RPMI8226 (cell line): ENCODE data around the gene HSPD1.
A peak's percentile ranks its signal among the peaks of the same experiment; 100 is the strongest.

ENCODE experiments used
- DNase-seq: peaks from one replicate; pipeline ENCODE4 v3.0.0-alpha.2; 2015

HSPD1 gene

DNA sequence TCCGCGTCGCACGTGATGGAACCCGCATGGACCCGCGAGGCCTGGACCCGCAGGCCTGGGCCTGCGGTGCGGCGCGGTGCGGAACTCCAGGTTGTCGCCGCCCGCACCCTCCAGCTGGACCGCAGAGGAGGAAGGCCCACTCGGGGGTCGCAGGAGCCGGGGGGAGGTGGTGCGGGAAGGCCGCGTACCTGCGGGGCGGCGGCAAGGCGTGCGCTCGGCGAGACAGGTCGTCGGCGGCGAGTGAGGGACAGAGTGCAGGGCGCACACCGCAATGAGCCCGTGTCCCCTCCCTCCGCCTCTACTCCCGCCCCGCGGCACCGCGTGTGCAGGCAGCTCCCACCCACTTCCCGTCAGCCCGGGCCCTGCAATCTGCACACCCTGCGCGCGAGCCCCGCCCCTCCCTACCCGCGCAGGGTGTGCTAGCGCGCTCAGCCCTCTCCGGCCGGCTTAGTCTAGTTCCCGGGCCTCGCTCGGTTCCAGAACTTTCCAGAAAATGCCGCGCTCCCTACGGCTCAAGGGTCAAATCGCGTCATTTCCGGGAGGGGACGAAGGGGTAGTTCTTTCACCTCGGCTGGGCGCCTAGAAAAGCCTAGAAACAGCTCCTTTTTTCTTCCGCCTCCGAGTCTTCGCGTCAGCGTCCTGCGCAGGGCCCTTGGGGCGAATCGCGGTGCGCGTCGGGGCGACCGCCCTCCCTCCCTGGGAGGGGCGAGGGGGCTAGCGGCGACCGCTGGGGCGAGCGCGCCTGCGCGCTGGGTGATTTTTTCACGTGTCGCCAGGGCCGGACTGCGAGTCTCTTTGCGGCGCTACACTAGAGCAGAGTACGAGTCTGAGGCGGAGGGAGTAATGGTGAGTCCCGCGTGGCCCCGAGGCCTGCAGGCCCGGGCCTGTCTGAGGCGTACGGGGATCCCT is at the start of gene HSPD1, which contains the start of gene HSPE1:
Gene HSPD1 (minus strand): TSS at position 247 of the 909 bp plus-strand sequence. CDS start 992 bp downstream, outside the sequence.
Gene HSPE1 (plus strand): TSS at position 786 of the 909 bp plus-strand sequence. CDS start 58 bp downstream, at position 844.
- DNase-seq, result peak; percentile 100

DNA sequence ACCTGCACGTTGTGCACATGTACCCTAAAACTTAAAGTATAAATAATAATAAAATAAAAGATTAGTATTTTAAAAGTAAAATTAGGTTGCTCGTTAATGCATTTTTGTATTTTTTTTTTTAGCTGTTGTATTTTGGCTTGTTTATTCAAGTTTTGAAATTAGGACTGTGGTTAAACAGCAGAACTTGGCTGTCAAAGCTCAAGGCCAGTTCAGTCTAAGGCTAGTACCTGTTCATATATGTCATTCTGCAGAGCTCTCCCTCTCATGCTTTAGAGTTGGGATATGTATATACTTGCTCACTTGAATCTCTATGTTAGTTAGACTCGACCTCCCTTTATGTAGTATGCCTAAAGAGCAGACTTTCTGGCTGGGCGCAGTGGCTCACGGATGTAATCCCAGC is 48.9 kb upstream of the HSPD1 start:
- DNase-seq, result no peak

DNA sequence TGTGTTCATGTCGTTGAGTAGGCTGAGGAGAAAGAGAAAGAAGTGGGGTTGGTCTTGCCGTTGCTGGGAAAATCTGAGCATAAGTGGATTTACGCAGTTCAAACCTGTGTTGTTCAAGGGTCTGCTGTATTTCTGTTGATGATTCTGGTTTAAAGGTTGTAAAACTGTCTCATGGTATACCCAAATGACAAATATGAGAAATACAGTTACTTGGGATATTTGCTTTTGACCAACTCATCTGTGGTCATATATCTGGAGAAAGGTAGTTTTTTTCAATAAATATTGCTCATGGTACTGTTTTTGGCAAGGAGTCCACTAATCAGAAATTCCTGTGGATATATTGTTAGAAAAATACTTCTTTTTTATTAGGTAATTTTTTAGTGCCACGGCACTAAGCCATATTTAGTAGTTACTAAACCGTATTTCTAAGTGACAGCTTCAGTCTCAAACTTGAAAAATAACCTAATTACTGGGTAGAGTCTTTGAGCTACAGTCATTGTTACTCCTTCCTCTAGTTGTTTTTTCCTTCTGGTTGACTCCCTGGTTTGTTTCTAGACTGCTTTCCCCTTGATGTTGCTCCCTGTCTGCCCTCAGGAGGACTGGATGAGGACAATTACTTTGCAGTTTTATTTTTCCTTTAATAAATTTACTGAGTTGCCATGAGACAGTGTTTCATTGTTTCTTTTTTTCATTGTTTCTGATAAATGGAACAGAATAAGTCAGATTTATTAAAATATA is 47.7 kb upstream of the HSPD1 start:
- DNase-seq, result no peak

DNA sequence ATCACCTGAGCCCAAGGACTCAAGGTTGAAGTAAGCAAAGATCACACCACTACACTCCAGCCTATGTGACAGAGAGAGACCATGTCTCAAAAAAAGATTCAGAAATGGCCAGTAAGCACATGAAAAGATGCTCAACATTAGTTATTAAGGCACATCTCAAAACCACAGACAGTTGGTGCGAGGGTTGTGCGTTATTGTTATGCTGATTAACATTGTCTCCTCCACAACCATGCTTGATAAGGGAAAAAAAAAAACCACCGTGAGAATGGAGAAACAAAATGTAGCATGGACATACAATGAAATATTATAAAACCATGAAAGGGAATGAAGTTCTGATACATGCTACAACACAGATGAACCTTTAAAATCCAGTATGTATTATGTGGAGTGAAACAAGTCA is 43.6 kb upstream of the HSPD1 start:
- no peak for DNase-seq

DNA sequence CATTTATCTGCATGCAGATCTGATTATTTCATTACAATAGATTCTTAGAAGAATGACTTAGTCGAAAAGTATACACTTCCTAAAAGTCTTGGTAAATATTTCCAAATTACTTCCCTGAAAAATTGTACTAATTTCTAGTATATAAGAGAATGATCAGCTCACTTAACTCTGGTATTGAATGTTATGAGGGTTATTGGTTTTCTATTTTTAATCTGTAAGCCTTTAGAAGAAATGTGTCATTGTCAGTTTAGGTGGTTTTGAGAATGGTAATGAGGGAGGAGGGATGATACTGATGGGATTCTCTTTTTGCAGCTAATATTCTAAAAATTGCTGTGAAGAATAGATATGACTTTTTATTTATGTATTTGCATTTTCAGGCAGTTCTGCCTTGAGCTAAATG is 40.1 kb upstream of the HSPD1 start:
- no peak for DNase-seq

DNA sequence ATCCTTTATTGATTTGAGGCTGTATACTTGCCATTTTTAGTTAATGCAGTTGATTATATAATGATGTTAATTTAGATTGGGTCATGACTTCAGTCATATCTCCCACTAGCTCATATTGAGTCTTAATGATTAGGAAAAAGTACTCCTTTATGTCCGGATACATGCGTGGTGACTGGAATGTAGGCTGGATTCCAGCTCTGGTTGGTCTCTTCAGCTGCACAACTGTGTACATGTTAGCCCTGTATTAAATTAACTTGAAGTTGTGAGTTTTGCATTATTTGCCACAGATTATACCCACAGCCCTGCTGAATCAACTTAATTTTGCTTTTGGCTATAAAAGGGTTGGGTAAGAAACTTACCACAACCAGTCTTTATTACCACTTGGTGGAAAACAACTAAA is 38.8 kb upstream of the HSPD1 start:
- no peak for DNase-seq

DNA sequence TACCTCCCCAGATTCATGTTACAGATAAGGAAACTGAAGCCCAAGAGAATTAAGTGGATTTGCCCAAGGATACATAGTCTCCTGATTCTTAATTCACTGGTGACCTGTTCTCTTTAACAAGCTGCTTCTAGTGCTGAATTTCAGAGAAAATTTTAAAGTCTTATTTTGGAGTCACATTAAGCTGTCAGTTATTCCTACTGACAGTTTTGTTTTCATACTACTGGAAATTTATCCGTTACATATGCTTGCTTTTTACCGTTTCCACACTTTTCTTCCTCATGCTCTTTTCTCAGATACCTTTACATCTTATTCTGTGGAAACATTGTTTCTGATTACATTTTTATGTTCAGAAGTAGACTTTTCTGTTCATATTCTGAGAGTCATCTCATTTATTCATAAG is 17.5 kb upstream of the HSPD1 start:
- DNase-seq, result no peak

DNA sequence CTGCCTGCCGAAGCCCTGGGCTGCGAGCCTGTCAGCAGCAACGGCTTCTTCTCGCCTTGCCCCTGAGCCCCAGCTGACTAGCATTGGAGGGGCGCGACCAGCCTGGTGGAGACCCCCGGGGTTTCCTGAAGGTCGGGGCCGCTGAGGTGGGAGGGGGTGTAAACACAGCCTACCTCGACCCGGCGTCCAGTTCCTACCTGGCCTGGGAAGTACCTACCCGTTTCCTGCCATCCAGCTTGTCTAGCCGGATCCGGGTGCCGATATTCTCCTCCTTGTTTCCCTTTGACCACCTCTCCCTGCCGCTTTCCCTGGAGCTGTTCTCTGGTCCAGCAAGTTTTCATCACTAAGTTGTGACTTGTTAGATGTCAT is 16.7 kb upstream of the HSPD1 start:
- DNase-seq, result no peak

DNA sequence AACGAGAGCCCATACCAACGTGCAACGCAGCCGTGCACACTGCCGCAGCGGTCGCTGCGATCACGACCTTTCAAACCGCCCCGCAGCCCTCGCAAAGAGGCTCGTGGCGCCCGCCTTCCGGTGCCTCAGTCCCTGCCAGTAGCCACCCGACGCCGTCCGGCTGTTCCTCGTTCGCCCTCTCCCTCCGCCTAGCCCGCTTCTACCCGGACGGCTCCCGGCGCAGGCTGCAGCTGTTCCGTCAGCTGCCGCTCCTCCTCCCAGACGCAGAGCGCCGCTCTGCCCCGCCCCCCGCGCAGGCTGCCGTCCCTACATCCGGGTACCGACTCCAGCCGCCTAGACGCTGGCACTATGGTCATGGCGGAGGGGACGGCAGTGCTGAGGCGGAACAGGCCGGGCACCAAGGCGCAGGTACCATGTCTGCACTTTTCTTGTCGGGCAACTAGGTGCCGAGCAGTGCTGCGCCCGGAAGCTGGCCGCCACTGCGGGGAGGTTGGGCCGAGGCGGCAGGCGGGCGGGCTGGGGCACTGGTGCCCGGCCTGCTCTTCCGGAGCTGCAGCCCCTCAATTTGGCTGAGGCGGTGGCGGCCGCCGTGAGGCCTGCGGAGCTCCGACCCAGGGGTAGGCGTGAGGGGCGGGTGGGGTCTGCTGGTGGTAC is 16.2 kb upstream of the HSPD1 start, which contains the start of gene MOB4:
Gene MOB4 (plus strand): TSS at position 328 of the 654 bp plus-strand sequence. CDS start 21 bp downstream, at position 349.
- peak; percentile 97 for DNase-seq

DNA sequence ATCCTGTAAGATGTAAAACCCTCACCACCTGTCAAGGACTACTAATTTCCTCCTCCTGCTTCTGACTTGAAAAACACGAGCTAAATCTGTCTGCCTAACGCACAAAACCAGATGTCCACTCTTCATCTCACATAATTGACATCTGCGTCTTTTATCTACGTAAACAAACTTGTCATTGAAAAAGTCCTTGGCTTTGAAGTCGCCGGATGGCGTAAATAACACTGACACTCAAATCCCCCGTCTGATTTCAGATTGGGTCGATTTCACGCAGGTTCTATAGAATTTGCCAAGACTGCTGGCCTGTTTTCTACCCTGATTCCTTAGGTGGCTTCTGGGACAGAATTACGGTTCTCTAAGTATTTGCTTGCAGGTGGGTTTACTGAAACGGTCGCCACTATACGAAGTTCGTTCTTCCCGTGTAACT is 15.7 kb upstream of the HSPD1 start:
- peak; percentile 43 for DNase-seq

DNA sequence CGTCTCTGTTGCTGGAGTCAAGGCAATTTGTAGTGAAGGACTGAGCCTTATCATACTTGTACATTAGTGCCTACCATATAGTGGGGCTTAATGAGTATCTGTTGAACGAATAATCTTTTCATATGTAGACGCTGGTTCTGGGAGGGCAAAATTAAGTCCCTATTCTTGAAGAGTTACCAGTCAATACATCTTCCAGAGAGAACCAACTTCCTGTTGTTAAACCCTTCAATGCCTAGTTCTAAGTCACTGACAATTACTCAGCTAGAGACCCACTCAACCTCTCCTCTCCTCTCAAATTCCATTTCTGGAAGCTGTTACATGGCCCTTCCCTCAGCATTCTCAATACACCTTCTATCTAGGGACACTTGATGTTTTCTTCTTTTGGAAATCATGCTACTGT is 15.1 kb upstream of the HSPD1 start:
- DNase-seq, result peak; percentile 15

DNA sequence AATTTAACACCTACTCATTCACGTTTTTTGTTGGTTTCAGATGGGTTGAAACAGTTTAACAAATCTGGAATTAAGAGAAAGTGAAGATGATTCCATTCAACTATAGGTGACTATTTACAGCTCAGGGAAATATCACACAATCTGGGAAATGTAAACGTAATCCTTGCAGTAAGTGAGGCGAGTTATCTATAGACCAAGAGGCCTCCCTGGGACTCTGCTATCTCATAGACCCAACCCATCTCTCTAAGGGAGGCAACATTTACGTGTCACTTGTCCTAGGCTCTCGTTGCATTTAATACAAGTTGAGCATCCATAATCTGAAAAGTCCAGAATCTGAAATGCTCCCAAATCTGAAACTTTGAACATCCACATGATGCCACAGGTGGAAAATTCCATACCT is 14.3 kb upstream of the HSPD1 start:
- no peak for DNase-seq

DNA sequence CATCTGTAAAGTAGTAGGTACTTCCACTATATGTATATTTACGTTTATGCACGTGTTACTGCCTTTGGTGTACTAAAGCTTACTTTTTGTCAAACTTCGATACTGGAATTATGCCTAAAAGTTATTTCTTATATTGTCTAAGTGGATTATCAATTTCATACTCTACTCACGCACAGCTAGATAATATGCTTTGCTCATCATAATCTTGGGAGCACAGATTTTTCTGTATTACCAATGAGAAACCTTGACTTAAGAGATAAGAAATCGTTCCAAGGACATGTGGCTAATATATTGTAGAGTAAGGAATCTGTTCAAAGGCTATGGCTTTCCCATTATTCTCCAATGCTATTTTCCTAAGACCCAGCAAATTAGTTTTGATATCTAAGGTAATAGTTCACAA is 7.0 kb upstream of the HSPD1 start:
- DNase-seq, result no peak

DNA sequence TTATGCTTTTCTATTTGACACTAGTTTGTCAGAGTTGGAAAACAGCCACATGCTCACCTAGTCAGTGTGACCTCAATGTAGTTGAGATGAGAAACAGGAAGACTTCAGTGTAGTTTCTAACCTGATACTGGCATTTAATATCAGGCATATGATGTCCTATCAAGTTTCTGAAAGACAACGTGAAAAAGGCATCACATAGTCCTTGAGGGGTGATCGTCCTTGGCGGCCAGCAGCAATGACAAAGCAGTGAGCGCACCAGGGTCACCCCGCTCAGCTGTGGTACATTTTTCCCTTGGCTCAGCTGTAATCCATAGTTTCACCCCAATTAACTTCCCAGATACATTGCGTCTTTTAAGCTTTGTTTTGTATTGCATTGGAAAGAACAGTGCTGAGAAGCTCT is 4.9 kb upstream of the HSPD1 start:
- DNase-seq, result no peak

DNA sequence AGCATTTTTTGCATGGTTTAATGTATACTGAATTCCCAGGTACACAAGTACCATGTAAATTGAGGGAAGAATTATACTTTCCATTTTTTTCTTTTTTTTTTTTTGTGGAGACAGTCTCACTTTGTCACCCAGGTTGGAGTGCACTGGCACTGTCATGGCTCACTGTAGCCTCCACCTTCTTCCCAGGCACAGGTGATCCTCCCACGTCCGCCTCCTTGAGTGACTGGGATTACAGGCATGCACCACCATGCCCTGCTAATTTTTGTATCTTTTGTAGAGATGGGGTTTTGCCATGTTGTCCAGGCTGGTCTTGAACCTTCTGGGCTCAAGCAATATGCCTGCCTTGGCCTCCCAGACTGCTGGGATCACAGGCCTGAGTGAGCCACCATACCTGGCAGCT is 4.4 kb upstream of the HSPD1 start:
- no peak for DNase-seq

DNA sequence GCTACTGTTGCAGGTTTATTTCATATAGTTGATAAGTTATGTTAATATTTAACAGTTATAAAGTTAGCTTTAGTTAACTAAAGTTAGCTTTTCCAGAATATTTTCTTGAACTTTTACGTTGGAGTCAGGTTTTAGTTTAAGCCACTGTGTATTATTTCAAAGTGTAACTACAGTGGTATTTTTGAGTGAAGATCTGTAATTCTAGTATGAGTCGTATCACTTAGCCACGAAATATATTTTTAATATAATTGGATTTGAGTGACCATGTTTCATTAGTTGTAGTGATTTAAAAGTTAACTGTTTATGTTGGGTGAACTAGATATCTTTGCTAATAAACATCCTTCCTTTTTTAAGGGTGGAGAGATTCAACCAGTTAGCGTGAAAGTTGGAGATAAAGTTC is 3.0 kb upstream of the HSPD1 start:
- DNase-seq, result no peak

DNA sequence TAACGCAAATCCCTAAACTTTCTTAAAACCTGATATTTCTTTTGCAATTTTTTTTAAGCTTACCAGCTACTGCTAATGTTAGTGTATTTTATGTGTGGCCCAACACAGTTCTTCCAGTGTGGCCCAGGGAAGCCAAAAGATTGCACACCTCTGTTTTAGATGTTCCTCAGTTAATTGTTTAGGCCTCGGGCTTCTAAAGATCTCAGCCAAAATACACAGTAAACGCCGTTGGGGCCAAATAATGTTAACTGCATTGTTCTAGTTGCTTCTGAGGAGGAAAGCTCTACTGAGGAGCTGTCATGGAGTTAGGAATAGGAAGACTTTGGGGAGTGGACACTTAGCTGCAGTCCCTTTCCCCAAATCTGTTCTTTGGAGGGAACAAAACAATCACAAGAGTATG is 2.6 kb upstream of the HSPD1 start:
- no peak for DNase-seq

DNA sequence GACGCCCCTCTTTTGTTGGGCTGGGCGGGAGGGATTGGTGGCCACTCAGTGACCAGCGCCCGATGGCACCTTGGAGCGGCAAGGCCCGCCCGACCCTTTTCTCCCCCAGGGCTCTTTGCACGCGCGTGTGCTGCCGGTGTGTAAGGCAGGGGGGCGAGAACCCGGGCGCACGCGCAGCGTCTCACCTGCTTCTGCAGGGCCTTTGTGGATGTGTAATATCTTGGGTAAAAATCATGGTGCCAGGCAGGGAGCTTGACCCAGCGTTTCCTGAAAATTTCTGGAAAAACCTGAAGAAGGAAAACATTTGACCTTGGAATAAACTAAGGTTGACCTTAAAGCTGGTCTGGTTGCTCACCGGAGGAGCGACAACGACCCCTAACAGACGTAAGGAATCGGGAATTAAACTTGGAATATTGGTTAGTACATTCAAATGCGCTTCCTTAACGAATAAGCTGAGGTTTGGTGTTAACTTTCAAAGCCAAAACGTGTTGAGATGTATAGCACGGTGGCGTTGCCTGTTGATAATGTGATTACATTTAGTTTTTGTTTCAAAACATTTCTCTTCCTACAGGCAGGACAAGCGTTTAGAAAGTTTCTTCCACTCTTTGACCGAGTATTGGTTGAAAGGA is 977 bp upstream of the HSPD1 start:
- DNase-seq, result no peak

DNA sequence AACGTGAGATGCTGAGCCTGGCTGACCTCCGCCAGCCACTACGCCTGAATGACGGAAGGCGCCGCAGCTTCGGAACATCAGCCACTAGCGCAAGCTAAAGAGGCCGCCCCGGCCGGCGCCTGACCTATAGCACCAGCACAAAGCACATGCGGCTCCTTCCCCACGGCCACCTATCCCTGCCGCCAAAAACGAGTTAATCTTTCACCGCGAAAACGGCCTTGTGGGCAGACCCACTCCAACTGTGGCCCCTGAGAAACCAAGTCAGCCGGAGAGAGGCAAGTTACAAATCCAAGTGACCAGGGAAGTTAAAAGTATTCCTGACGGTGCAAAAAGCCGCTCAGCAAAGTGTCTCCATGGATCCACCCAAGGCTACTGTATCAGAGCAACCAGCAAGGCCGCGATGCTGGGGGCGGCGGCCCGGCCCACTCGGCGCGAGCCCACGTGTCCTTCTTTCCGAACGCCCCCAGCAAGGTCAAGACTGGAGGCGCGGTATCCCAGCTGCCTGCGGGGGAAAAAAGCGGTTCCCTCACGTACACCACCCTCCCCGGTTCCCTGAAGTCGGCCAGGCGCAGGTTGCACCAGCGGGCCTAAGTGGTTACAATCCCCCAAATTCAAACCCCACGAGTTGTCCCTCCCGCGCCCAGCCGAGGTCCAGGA is 575 bp downstream of the HSPD1 start:
- peak; percentile 69 for DNase-seq

DNA sequence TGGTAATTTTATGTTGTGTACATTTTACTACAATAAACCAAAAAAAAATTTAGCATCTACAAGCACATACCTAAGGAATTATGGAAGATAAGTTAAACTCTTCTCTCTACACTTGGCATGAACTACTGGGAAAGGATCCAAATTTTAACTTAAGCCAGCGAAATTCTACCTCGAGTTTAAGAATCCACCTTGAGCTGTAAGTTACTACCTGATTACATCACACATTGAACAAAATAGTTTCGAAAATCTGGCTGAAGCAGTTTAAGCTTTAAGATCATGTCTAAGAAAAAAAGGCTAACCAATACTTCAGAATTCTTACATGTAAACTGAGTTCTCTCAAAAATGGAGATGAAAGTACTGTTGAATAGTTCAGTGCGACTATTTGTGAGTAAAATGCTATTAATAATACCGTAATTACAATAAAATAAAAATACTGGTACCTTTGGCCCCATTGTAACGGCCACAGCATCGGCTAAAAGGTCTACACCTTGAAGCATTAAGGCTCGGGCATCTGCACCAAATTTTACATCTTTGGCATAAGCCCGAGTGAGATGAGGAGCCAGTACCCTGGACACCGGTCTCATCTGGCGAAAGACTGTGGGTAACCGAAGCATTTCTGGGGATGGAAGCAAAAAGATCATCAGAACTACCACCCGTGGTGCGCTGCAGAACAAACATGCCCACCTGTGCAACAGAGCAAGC is 1.3 kb downstream of the HSPD1 start:
- no peak for DNase-seq

DNA sequence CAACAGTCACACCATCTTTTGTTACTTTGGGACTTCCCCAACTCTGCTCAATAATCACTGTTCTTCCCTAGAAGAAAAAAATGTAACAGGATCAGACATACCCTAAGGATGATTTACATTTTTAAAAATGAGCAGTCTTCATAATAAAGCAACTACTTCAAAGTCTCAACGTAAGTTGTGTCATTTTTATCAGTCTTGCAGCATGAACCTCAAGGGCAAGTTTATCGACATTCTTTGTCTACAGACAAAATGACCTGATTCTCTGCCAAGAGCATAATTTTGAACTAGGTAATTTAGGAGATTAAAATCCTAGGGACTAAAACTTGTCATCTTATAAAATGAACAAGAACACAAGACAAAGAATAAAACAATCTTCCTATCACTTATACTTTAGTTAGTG is 2.3 kb downstream of the HSPD1 start:
- DNase-seq, result no peak

DNA sequence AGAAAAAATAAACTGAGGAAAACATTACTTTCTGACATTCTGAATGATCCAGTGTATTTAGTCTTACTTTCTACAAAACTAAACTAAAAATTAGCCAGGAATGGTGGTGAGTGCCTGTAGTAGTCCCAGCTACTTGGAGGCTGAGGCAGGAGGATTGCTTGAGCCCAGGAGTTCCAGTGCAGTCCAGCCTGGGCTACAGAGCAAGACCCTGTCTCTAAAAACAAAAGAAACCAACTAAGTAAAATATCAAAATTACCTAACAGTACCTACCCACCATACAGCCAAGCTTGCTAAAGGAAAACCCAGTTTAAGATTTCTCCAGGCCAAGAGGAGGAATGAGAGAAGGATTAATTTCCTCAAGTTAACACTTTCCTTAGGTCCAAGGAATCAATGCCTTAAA is 2.9 kb downstream of the HSPD1 start:
- no peak for DNase-seq
